OCI-LY7 (cell line): ENCODE measurements around the gene USP32. TPM values are rescaled to one million over a fixed set of nuclear protein-coding genes. Genes with fewer than 3 reads are reported as not detected.

Source experiments
- BruUV-seq: library from RNA; stranded (reverse); fragments of 400-500 nt; replicated peaks from 2 replicates; lab custom pipeline; 2021; lab: Mats Ljungman, UMichigan
- CTCF ChIA-PET: fragments of 300-600 bp; sonication (Branson Sonifier 250); formaldehyde crosslinking; loops from one replicate; lab custom pipeline; 2022; ENCODE audit warnings: antibody characterized with exemption; ENCODE audit not compliant: unreplicated experiment; lab: Charles Lee
- POLR2A ChIA-PET: fragments of 300-600 bp; sonication (Branson Sonifier 250); formaldehyde crosslinking; loops from one replicate; lab custom pipeline; 2022; ENCODE audit warnings: antibody characterized with exemption; lab: Charles Lee
- DNase-seq: peaks from one replicate; pipeline ENCODE4 v3.0.0-alpha.2; 2015; ENCODE audit warnings: low spot score
- H2AFZ ChIP-seq: fragments of 200-600 bp; sonication (generic), shearing (Covaris generic); 2 replicates; pipeline ENCODE4 v1.6.1; 2014; ENCODE audit warnings: mild to moderate bottlenecking, antibody characterized with exemption, low read length, moderate library complexity
- H3K27ac ChIP-seq: fragments of 200-600 bp; sonication (generic); 2 replicates; pipeline ENCODE4 v1.5.1; 2014; ENCODE audit warnings: mixed run types, low read depth, mild to moderate bottlenecking, moderate library complexity, low read length, inconsistent platforms; ENCODE audit not compliant: poor library complexity, severe bottlenecking
- H3K36me3 ChIP-seq: fragments of 200-600 bp; sonication (generic); 2 replicates; pipeline ENCODE4 v1.6.1; 2014; ENCODE audit warnings: mild to moderate bottlenecking, antibody characterized with exemption, low read length, moderate library complexity, mixed read lengths; ENCODE audit not compliant: insufficient read depth
- H3K4me1 ChIP-seq: fragments of 200-600 bp; sonication (generic); 2 replicates; pipeline ENCODE4 v1.5.1; 2014; ENCODE audit warnings: mild to moderate bottlenecking, low read length; ENCODE audit not compliant: insufficient read depth, poor library complexity, severe bottlenecking
- H3K4me2 ChIP-seq: fragments of 200-600 bp; sonication (generic); 2 replicates; pipeline ENCODE4 v1.6.1; 2014; ENCODE audit warnings: mild to moderate bottlenecking, low read length
- H3K4me3 ChIP-seq: fragments of 200-600 bp; sonication (generic); 2 replicates; pipeline ENCODE4 v1.5.1; 2014; ENCODE audit warnings: mild to moderate bottlenecking, low read depth, low read length; ENCODE audit not compliant: poor library complexity, severe bottlenecking
- H3K79me2 ChIP-seq: fragments of 200-600 bp; sonication (generic); 2 replicates; pipeline ENCODE4 v1.6.1; 2016; ENCODE audit warnings: low read depth, mild to moderate bottlenecking, low read length, moderate library complexity, mixed read lengths; ENCODE audit not compliant: insufficient read depth
- H3K9me2 ChIP-seq: fragments of 200-600 bp; sonication (generic); 2 replicates; pipeline ENCODE4 v1.6.1; 2016; ENCODE audit warnings: mild to moderate bottlenecking, low read length, mixed read lengths; ENCODE audit not compliant: insufficient read depth
- H3K9me3 ChIP-seq: fragments of 200-600 bp; sonication (generic); 2 replicates; pipeline ENCODE4 v1.6.1; 2014; ENCODE audit warnings: mild to moderate bottlenecking, mixed run types, low read length, mixed read lengths
- H4K20me1 ChIP-seq: fragments of 200-600 bp; sonication (generic); 2 replicates; pipeline ENCODE4 v1.6.1; 2014; ENCODE audit warnings: mild to moderate bottlenecking, antibody characterized with exemption, low read length, moderate library complexity, mixed read lengths; ENCODE audit not compliant: insufficient read depth
- CTCF ChIP-seq: fragments of 200-600 bp; sonication (generic); conservative IDR thresholded peaks from 2 replicates; pipeline ENCODE4 v1.5.1; 2014; ENCODE audit warnings: mild to moderate bottlenecking, antibody characterized with exemption, low read length, moderate library complexity, mixed read lengths
- EZH2phosphoT487 ChIP-seq: fragments of 200-600 bp; sonication (generic); IDR thresholded peaks from 2 replicates; pipeline ENCODE4 v1.6.1; 2018; ENCODE audit warnings: low read depth, borderline replicate concordance, mild to moderate bottlenecking, mixed run types, antibody characterized with exemption, low read length, moderate library complexity, mixed read lengths
- intact Hi-C: fragments of 100-400 bp; cut with micrococcal nuclease; formaldehyde crosslinking; loops from one replicate; pipeline ENCODE4 v1.10.0; 2022; ENCODE audit not compliant: unreplicated experiment
- total RNA-seq, 2 experiments: library from RNA; depleted of rRNA in 1 of 2; stranded (reverse); fragments of >200 nt in 1 of 2; shearing (Covaris generic) in 1 of 2; gene quantifications; 2 replicates each; pipeline ENCODE4 v1.2.3, GENCODE V29; 2014 to 2022

The USP32 gene
- total RNA-seq, 2 experiments from 2014 or later, result 16.9 to 28.0 TPM

GRCh38 chr17:60174035-60174434 is 217.9 kb downstream of the USP32 start:
- Histone ChIP-seq H3K27ac (no peak overlapping the region), H4K20me1 (no peaks in the 10 kb centered on the region), H2AFZ (no peak overlapping the region), H3K4me2 (no peak overlapping the region), H3K79me2 (no peaks in the 10 kb centered on the region), H3K4me3 (no peak overlapping the region), H3K4me1 (peaks cover 10% of the 10 kb centered on the region), H3K36me3 (peaks cover 4% of the 10 kb centered on the region; the same call in 1 of the 2 replicates), H3K9me3 (no peaks in the 10 kb centered on the region), H3K9me2 (no peaks in the 10 kb centered on the region)
- intact Hi-C loops, result loop anchor here (2.0 kb wide), 1 partner anchor 31 kb away; no protein-coding TSS in a partner anchor
- ChIA-PET POLR2A (no interaction called here), CTCF (no interaction called here)
- TF ChIP-seq EZH2phosphoT487 (no peak), CTCF (no peak)
- TSS peak; percentile 25 for BruUV-seq
- no peak for DNase-seq

GRCh38 chr17:60173304-60173819 is 218.6 kb downstream of the USP32 start:
- TF ChIP-seq EZH2phosphoT487 (no peak), CTCF (no peak)
- Histone ChIP-seq H3K9me3 (no peaks in the 10 kb centered on the region), H3K9me2 (no peaks in the 10 kb centered on the region), H3K36me3 (peaks cover 1% of the 10 kb centered on the region; the same call in 1 of the 2 replicates), H3K4me1 (peaks cover 10% of the 10 kb centered on the region), H3K4me3 (no peak overlapping the region), H3K27ac (no peak overlapping the region), H4K20me1 (no peaks in the 10 kb centered on the region), H2AFZ (no peak overlapping the region), H3K79me2 (no peaks in the 10 kb centered on the region), H3K4me2 (no peak overlapping the region)
- no peak for DNase-seq
- intact Hi-C loops, result no loop called here
- BruUV-seq, result no TSS peak
- POLR2A ChIA-PET, result interaction anchor here (0.6 kb wide), 1 partner anchor 96 kb away, joined by 3 read pairs; no protein-coding TSS in a partner anchor
- CTCF ChIA-PET, result no interaction called here

GRCh38 chr17:60171753-60172079 is 220.2 kb downstream of the USP32 start:
- Histone ChIP-seq H3K79me2 (no peaks in the 10 kb centered on the region), H3K9me3 (no peaks in the 10 kb centered on the region), H4K20me1 (no peaks in the 10 kb centered on the region), H3K9me2 (no peaks in the 10 kb centered on the region), H3K27ac (no peak overlapping the region), H2AFZ (no peak overlapping the region), H3K36me3 (no peaks in the 10 kb centered on the region), H3K4me3 (no peak overlapping the region), H3K4me2 (no peak overlapping the region), H3K4me1 (peaks cover 10% of the 10 kb centered on the region)
- ChIA-PET POLR2A (interaction anchor here (0.8 to 1.3 kb wide), 2 partner anchors 9 to 10 kb away, joined by 3 read pairs; no protein-coding TSS in a partner anchor), CTCF (no interaction called here)
- intact Hi-C loops, result no loop called here
- BruUV-seq, result no TSS peak
- no peak for DNase-seq
- TF ChIP-seq CTCF (no peak), EZH2phosphoT487 (no peak)
